Activated effector memory CD4-positive, alpha-beta T cell treated with Interleukin-2 at 50 U/mL for 16 hours (primary cell): Measurements from ENCODE around the gene HOXA6.
A peak's percentile ranks its signal among the peaks of the same experiment; 100 is the strongest.

ENCODE experiments used
- DNase-seq: peaks from one replicate; pipeline ENCODE4 v3.0.0-alpha.2; 2020

HOXA6 gene

DNA sequence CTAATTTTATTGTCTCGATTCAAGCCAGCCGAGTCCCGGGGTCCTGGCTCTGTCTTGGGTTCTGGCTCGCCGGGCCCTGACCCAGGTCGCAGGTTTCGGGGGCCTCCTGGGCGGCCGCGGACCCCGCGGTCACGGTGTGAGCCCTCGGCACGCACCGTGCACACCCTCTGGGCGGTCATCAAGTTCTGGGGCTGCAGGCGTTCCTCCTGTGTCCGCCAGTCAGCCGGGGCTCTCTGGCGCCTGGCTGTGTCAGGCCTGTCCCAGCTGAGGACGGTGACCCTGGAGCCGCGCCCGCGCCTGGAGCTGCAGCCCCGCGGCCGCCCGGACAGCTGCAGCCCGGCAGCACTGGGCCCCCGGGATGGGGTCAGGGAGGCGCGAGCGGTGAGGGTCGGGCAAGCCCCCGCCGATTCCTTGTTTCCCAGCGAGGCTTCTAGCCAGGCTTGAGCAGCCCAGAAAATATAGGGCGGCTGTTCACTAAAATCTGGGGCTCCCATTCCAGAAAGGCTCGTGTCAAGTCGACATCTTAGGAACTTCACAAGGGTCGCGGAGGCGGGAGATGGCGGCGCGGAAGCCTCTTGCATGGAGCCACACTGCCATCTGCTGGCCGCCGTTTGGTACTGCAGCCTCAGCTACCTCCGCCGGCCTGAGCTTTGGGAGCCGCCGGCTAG, 13.1 kb upstream of the HOXA6 start:
- DNase-seq: peak; percentile 69

DNA sequence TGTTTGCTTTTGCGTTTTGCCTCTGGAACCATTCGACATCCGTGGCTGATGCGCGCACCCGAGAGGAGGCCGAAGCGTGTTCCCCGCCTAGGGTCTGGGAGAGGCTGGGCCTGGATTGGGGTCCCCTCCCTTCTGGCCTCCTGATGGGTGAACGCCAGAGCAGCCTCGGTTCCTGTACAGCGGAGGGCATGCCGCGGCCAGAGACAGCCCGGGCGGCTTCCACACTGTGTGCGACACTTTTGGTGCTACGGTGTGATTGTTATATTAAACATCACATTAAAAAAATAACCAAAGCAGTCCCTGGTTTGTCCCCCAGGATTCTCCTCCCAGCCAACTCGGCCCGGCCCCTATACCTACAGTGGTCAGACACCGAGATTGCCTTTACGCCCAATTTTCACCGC, 12.6 kb upstream of the HOXA6 start:
- DNase-seq: no peak

DNA sequence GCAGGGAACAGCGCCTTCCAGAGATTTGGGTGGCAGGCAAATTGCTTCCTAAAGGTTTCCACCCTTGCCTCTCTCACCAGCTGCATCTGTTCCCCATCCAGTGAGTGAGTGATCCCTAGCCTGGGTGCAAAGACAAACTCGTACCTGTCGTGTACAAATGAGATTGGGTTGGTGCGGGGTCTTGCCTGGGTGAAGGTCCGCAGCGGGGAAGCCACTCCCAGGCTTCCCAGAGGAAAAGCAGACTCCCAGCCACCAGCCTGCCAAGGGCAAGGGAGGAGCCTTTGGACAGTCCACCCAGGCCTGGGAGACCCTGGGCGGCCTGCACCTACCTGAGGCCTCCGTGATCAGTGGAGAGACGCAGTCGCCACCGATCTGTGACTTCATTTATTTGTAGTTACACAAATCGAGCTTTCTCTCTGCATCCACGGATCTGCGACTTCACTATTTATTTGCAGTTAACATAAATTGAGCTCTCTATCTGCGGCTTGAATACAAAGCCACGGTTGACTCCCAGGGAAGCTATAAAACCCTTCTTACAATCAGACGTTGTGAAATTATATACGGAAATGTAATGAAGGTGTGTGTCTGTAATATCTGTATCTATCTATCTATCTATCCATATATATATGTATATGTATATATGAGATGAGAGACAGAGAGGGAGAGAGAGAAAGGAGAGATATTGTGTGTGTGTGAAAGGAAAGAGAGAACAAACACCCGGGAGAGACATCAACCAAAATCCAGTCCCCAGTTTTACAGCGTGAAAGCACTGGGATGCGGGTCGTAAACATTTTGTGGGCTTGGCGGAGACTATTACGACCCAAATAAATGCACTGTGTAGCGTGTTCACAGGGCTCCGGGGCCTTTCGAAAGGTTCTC, 11.9 kb upstream of the HOXA6 start:
- DNase-seq: no peak

DNA sequence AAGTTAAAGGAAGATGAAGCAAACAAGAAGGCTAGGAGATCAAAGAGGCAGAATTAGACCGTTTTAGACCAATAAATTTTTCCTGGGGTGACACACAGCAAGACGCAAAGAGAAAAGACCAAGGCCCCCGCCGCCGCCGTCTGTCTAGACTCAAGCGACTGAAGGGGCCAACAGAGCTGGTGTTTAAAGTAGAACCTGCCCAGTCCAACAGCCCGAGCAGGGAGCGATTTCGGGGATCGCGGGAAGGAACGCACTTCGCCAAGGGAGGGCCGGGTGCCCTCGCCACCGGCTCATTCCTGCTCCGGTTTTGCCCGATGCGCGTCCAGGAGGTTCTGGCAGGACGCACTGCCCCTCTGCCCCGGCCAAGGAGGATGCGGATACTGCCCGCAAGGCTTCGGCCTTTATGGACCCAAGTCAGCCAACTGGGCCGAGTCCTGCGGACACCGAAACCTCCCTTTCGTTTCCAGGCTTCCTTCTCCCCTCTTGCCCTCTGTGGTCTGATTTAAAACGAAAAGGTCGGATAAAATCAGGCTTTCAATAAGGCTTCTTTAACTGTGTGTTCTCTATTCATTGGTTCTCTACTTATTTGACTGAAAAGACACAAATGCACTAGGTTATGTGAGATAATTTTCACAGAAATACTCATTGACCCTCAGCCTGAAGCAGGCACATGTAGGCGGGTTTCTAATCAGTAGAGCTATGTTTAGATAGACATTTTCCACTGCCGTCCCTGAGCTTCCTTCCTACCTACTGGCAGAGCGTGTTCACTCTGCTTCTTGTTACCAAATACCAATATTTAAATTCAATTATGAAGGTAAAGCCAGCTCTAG, 11.1 kb upstream of the HOXA6 start:
- DNase-seq: no peak

DNA sequence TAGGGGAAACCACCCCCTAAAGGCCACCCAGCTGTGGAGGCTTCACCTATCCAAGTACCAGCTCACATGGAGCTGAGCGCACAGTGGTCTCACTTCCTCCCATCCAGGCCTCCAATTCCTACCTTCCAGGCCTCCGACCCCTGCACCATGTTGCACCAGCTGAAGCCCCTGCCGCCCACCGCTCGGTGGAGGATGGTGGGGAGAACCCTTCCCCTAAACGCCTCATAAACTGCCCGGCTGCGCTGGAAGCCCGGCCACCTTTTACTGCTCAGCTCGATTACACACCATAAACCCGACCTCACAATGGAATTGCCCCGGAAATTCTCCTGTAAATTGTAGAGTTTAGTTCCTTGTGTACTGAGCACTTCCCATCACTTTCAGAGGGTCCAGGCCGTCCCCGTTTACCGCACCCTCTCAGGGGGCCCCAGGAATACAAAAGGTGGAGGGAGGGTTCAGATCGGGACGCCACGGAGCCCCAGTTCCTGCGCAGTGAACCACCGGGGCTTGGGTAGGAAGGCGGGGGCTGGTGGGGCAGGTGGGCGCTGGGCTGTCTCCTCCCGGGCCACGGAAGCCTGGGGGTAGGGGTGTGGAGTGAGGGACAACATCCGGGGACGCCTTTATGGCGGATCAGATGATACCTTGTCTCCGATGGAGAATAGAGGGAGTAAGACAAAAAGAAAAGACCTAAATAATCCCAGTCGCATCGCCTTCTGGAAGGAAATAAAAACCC, 10.3 kb upstream of the HOXA6 start:
- no peak for DNase-seq

- DNase-seq: no peak
Observed at GRCh38 chr7:27156916-27157701, 9.5 kb upstream of the HOXA6 start.

DNA sequence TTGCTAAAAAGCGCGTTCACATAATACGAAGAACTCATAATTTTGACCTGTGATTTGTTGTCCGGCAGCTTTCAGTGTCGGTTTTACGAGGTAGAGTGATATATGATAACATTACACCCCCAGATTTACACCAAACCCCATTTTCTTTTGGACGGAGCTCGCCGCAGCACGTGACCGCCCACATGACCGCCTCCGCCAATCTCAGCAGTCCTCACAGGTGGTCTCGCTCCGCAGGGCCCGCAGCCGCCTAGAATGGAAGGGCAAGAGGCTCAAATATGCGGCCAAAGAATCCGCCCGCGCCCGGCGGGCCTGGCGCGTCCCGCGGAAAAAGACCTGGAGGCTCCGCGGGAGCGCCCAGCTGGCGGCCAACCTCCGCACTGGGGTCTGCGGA, 8.9 kb upstream of the HOXA6 start, which contains the start of gene HOXA7:
HOXA7 (minus strand) TSS at position 168 of the 391 bp plus-strand sequence; CDS start at position 38, 130 bp downstream.
- no peak for DNase-seq

DNA sequence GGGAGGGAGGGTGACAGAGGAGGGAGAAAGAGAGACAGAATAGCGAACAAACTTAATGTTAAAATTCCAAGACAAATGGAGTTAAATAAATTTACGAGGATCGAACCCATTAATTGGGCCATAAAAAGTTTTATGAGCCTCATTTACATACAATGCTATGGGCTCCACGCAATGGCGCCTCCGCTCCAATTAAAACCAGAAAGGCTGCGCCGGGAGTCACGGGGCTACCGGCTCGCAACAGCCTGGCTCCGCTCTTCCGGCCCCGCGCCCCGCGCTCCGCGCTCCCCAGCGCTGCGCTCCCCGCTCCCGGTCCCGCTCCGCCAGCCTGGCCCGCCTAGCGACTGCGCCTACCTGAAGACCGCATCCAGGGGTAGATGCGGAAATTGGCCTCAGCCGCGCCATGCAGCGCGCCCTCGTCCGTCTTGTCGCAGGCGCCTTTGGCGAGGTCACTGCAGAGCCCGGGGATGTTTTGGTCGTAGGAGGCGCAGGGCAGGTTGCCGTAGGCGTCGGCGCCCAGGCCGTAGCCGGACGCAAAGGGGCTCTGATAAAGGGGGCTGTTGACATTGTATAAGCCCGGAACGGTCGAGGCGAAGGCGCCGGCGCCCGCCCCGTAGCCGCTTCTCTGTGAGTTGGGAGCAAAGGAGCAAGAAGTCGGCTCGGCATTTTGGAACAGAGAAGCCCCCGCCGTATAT, 8.4 kb upstream of the HOXA6 start:
- DNase-seq: no peak

DNA sequence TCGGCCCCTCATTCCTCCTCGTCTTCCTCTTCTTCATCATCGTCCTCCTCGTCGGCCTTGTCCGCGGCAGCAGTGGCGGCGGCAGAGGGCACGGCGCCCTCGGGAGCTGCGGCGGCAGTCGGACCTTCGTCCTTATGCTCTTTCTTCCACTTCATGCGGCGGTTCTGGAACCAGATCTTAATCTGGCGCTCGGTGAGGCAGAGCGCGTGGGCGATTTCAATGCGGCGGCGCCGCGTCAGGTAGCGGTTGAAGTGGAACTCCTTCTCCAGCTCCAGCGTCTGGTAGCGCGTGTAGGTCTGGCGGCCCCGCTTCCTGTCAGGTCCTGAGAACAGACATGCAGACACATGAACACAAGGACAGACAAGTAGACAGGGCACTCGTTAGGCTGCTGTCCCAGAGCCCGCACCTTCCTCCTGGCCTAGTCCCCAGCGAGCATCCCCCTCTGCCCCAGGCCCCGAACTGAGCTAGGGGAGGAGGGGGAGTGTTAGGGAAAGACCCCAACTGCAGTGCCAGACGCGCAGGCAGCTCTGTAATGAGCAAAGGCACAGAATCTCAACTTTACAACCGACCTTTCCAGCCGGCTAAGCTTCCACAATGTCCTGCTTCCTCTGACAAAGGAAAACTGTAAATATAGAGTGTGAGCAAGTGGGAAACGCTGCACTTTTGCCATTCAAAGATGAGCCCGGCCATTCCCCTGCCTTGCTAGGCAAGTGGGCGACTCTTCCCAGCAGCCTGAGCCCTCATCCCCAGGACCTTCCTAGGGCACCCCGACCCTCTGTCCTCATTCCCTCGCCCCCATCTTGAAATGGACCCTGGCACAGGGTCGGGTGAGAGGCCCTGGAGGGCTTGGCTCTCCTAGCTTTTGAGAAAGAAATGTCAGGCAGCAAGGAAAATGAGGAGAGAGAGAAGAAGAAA, 7.6 kb upstream of the HOXA6 start:
- DNase-seq: no peak

DNA sequence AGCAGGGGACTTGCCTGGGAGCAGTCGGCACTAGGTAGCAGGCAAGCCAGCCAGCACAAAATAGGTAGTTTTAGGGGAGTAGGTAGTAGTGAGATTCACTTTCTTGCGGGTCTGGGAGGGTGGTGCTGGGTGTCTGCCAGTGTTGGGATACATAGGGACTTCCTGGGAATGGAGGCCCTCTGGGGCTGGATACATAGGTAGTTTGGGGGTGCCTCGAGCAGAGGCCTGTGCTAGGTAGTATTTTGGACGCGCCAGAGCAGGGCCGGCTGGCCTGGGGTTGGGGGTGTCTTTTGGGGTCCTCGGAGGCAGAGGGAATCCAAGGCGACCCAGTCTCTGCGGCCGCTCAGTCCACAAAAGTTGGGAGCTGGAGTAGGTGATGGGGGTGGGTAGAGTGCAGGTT, 6.8 kb upstream of the HOXA6 start:
- DNase-seq: no peak

GRCh38 chr7:27153526-27153925, 6.0 kb upstream of the HOXA6 start:
- no peak for DNase-seq

GRCh38 chr7:27152816-27153442, 5.4 kb upstream of the HOXA6 start:
- DNase-seq: no peak

- no peak for DNase-seq
Observed at GRCh38 chr7:27151931-27152815, 4.6 kb upstream of the HOXA6 start, which contains the start of gene HOXA3. TSS of gene HOXA3 (minus strand) at chr7:27152583. CDS start at chr7:27110640, 41,943 bp downstream.

DNA sequence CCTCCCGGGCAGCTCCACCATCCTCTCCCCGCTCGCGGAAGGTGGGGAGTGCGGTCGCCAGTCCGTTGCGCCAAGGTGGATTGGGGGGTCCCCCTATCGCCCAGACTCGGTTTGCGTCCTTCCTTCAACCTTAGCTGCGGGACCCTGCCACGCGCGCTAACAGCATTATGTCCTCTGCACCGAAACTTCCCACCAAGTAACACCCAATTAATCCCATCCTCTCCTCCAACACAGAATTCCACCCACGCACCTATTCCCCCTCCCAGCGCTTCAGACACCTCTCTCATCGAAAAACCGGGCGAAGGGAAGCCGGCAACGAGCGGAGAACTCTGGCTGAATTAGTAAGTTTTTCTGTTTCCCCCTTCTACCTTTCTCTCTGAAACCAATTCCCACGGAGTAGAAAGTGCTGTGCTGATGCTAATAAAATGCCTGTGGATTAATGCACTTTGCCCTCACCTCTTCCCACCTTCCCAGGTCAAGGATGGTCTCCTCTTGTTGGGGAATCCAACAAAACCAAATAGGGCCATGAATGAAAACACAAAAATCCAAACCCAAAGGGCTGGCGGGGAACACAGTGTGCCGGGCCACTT, 3.9 kb upstream of the HOXA6 start:
- DNase-seq: no peak

GRCh38 chr7:27150568-27151340, 3.2 kb upstream of the HOXA6 start:
- peak; percentile 54 for DNase-seq

DNA sequence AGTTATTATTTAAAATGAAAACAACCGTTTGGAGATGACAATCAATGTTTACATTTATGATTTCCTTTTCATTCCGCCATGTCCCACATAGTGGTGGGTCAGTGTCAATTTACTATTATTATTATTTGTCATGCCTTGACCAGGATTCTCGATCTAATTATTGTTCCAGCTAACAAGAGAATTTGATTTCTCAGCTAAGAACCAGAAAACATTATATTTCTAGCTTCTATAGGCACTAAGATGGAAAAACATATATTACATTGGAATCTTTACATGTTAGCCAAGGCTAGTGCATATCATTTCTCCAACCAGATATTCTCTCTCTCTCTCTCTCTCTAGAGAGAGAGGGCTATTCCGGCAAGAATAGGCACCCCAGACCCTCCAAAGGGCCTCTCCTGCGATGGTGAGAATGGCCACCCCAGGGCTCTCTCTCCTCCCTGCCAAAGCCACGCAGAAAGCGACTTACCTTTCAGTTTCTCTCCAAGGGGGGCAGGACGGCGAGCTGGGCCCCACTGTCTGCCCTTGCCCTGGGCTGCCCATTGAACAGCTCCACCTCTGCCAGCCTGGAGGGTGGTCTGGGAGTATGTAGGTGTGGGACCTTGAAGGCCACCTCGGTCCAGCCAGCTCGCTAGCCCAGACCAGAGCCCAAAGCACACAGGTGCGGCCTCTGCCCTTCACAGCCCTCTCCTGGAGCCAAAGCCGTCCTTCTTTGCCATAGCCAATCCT, 2.4 kb upstream of the HOXA6 start:
- DNase-seq: no peak
